ENCODE results near the gene ZFP91. TPM values are rescaled to one million over a fixed set of nuclear protein-coding genes. Genes with fewer than 3 reads are reported as not detected.

ZFP91 gene
- total and polyA plus RNA-seq, 9 of the 15 experiments (the other 6 are each of a cell fraction or from before 2014, with no cell fraction given), result 17.6 to 58.3 (median 34.0) TPM

GRCh38 chr11:58580311-58580710 lies 1.4 kb downstream of the ZFP91 start (continued):
- TF ChIP-seq ZNF197 (CRISPR knock-in tag; IDR thresholded peaks at IDR 0.05; ENCODE audit: low read depth), result no peak
- no peak for TF ChIP-seq SMARCB1 (IDR thresholded peaks at IDR 0.05; ENCODE audit: insufficient read length, low read depth)
- TF ChIP-seq ZKSCAN8 (CRISPR knock-in tag; IDR thresholded peaks at IDR 0.05), result no peak
- no peak for TF ChIP-seq RFX5 (IDR thresholded peaks at IDR 0.05; ENCODE audit: low read depth, low read length)

DNA sequence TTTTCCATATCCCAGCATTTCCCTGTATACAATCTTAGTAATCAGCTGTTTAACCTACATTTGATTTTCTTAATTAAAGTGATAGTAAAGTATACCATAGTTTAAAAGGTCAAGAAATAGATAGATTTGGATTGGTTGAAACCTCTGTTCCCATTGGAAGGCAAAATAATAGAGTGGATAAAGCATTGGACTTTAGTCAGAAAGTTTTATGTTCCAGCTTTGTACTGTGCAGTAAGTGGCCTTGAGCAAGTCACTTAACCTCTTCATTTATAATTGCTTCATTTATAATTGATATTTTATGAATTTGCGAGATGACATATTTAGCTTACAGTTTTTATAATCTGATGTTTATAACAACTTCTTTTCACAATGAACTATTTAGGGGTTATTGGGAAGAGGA lies 3.6 kb downstream of the ZFP91 start:
- no TSS peak for BruUV-seq (replicated peaks)
- Histone ChIP-seq H3K4me2 (ENCODE audit: insufficient read depth, low read length) (peak overlapping the region; percentile 64; the same call in 1 of the 2 replicates), H3K27ac (ENCODE audit: extremely low read depth, low read depth, low read length) (peak overlapping the region; percentile 9; the same call in 2 of the 3 replicates), H3K9me1 (ENCODE audit: control insufficient read depth, insufficient read depth, low read length) (no peaks in the 10 kb centered on the region), H3K79me2 (ENCODE audit: control insufficient read depth, insufficient read depth, low read length) (peaks cover 87% of the 10 kb centered on the region), H3K4me1 (replicated peaks in 1 of 2; ENCODE audit: control insufficient read depth in 2 of 2, insufficient read depth in 2 of 2, low read length in 2 of 2) (peaks cover 0 to 8% of the 10 kb centered on the region in 2 experiments; a peak in 4 of 5 replicates), H3K9me3 (replicated peaks; ENCODE audit: control insufficient read depth, insufficient read depth, low read depth, low read length) (no peaks in the 10 kb centered on the region), H3K27me3 (ENCODE audit: control insufficient read depth in 2 of 2, insufficient read depth in 2 of 2, low read length in 2 of 2) (no peaks in the 10 kb centered on the region), H3K9ac (ENCODE audit: insufficient read depth in 1 of 2, low read depth in 2 of 2, low read length in 2 of 2) (peak overlapping the region in 1 of 2 experiments; percentile 99; a peak in 2 of 4 replicates), H3K4me3 (peak overlapping the region; percentile 87; the same call in 1 of the 2 replicates), H3K36me3 (ENCODE audit: control insufficient read depth, insufficient read depth, low read length) (peaks cover 48% of the 10 kb centered on the region), H2AFZ (ENCODE audit: low read depth, low read length) (no peak overlapping the region), H4K20me1 (replicated peaks; ENCODE audit: control insufficient read depth, insufficient read depth, low read length) (peaks cover 5% of the 10 kb centered on the region; the same call in 1 of the 2 replicates)
- no peak for ATAC-seq
- no peak for DNase-seq (ENCODE audit: extremely low read depth in 1 of 4, low spot score in 3 of 4)
- intact Hi-C loops (cut with micrococcal nuclease) (no loop called here), in situ Hi-C loops (cut with MboI) (no loop called here)
- TF ChIP-seq ATF3 (IDR thresholded peaks at IDR 0.05) (no peak), ATF3 (CRISPR knock-in tag; conservative IDR thresholded peaks at IDR 0.05) (no peak), DACH1 (IDR thresholded peaks at IDR 0.05; ENCODE audit: partially characterized antibody) (peak; percentile 14)
- POLR2A ChIA-PET, result no interaction called here
- 33% methylated on average over 1 of the region's 1 CpG for WGBS (ENCODE audit: insufficient coverage, low coverage, missing lambda C conversion rate)
- CTCF ChIA-PET (ENCODE audit: low intra/inter-chr PET ratio), result no interaction called here
- no peak for FAIRE-seq

Data from K562 (cell line).